Ishikawa (cell line): ENCODE results near the gene ZCCHC9.
A peak's percentile ranks its signal among the peaks of the same experiment; 100 is the strongest.

Experiments used
- CEBPB ChIP-seq: IDR thresholded peaks from 2 replicates; pipeline ENCODE4 v1.6.1; 2012
- CREB1 ChIP-seq: IDR thresholded peaks from 2 replicates; pipeline ENCODE4 v1.6.1; 2012; ENCODE audit warnings: low read depth
- EGR1 ChIP-seq: IDR thresholded peaks from 2 replicates; pipeline ENCODE4 v1.6.1; 2012
- EP300 ChIP-seq: IDR thresholded peaks from 2 replicates; pipeline ENCODE4 v1.6.1; 2012; ENCODE audit warnings: borderline replicate concordance
- FOXM1 ChIP-seq: IDR thresholded peaks from 2 replicates; pipeline ENCODE4 v1.6.1; 2012; ENCODE audit warnings: low read depth, borderline replicate concordance
- MAX ChIP-seq: IDR thresholded peaks from 2 replicates; pipeline ENCODE4 v1.6.1; 2012
- NFIC ChIP-seq: IDR thresholded peaks from 2 replicates; pipeline ENCODE4 v1.6.1; 2012
- RAD21 ChIP-seq: IDR thresholded peaks from 2 replicates; pipeline ENCODE4 v1.6.1; 2012; ENCODE audit warnings: low read depth
- REST ChIP-seq: IDR thresholded peaks from 2 replicates; pipeline ENCODE4 v1.6.1; 2012; ENCODE audit warnings: low read depth, mild to moderate bottlenecking
- TAF1 ChIP-seq: IDR thresholded peaks from 2 replicates; pipeline ENCODE4 v1.6.1; 2012; ENCODE audit warnings: low read depth, mild to moderate bottlenecking
- TCF12 ChIP-seq: IDR thresholded peaks from 2 replicates; pipeline ENCODE4 v1.6.1; 2012; ENCODE audit warnings: low read depth
- TEAD4 ChIP-seq: IDR thresholded peaks from 2 replicates; pipeline ENCODE4 v1.6.1; 2012
- USF1 ChIP-seq: IDR thresholded peaks from 2 replicates; pipeline ENCODE4 v1.6.1; 2012
- YY1 ChIP-seq: IDR thresholded peaks from 2 replicates; pipeline ENCODE4 v1.6.1; 2012; ENCODE audit warnings: low read depth
- ZBTB7A ChIP-seq: IDR thresholded peaks from 2 replicates; pipeline ENCODE4 v1.6.1; 2012; ENCODE audit warnings: low read depth

Gene ZCCHC9

GRCh38 chr5:81301271-81302015 is at the start of gene ZCCHC9:
Gene ZCCHC9, plus strand, starts transcription at chr5:81301587. Its CDS starts 3,171 bp downstream, at chr5:81304758.
- TF ChIP-seq TCF12 (0 out of 2 replicates have a peak, but pooled peaks have one; percentile 37), TAF1 (peak; percentile 91), EGR1 (peak; percentile 86), CREB1 (peak; percentile 94), ZBTB7A (no peak), FOXM1 (no peak; the same call in 1 of the 2 replicates), EP300 (no peak), TEAD4 (no peak; the same call in 1 of the 2 replicates), NFIC (peak; percentile 24; the same call in 1 of the 2 replicates), USF1 (no peak; the same call in 1 of the 2 replicates), RAD21 (no peak), MAX (peak; percentile 76), CEBPB (no peak), YY1 (0 out of 2 replicates have a peak, but pooled peaks have one; percentile 12)

GRCh38 chr5:81251922-81252321 is 49.5 kb upstream of the ZCCHC9 start:
- no peak for TF ChIP-seq EGR1
- TF ChIP-seq TEAD4 = no peak
- TF ChIP-seq USF1 = no peak
- no peak for TF ChIP-seq YY1
- TF ChIP-seq RAD21 = no peak
- TF ChIP-seq TAF1 = no peak
- TF ChIP-seq EP300 = no peak
- no peak for TF ChIP-seq FOXM1
- no peak for TF ChIP-seq MAX
- TF ChIP-seq TCF12 = no peak
- TF ChIP-seq CREB1 = no peak
- TF ChIP-seq ZBTB7A = no peak
- no peak for TF ChIP-seq CEBPB
- no peak for TF ChIP-seq REST
- TF ChIP-seq NFIC = no peak

GRCh38 chr5:81252904-81253303 is 48.5 kb upstream of the ZCCHC9 start:
- no peak for TF ChIP-seq EGR1
- TF ChIP-seq TCF12 = no peak
- no peak for TF ChIP-seq USF1
- no peak for TF ChIP-seq NFIC
- TF ChIP-seq TAF1 = no peak
- no peak for TF ChIP-seq RAD21
- no peak for TF ChIP-seq REST
- no peak for TF ChIP-seq ZBTB7A
- TF ChIP-seq TEAD4 = no peak
- no peak for TF ChIP-seq EP300
- no peak for TF ChIP-seq FOXM1
- TF ChIP-seq MAX = no peak
- TF ChIP-seq YY1 = no peak
- no peak for TF ChIP-seq CEBPB
- TF ChIP-seq CREB1 = no peak

GRCh38 chr5:81253875-81254274 is 47.5 kb upstream of the ZCCHC9 start:
- TF ChIP-seq RAD21 = no peak
- no peak for TF ChIP-seq EP300
- no peak for TF ChIP-seq MAX
